ENCODE measurements around the gene YWHAH. TPM values are rescaled to one million over a fixed set of nuclear protein-coding genes. Genes with fewer than 3 reads are reported as not detected.

Gene YWHAH
- total and polyA plus RNA-seq, 9 of the 15 experiments (the other 6 are each of a cell fraction or from before 2014, with no cell fraction given): 32.0 to 177 (median 114) TPM

- TF ChIP-seq CTCFL (IDR thresholded peaks at IDR 0.05; ENCODE audit: borderline replicate concordance, insufficient read depth, low read depth, low read length, poor library complexity, severe bottlenecking) (no peak), MCM2 (IDR thresholded peaks at IDR 0.05; ENCODE audit: low read depth) (no peak), ARID2 (IDR thresholded peaks at IDR 0.05) (no peak)
Measured at GRCh38 chr22:31917227-31917921, 27.0 kb upstream of the YWHAH start (continued).

GRCh38 chr22:31919730-31920129 lies 24.6 kb upstream of the YWHAH start:
- ChIA-PET POLR2A (interaction anchor here (0.6 to 1.0 kb wide), 4 partner anchors 10 to 325 kb away, joined by 3 to 4 read pairs (median 4); no protein-coding TSS in a partner anchor), CTCF (ENCODE audit: low intra/inter-chr PET ratio) (no interaction called here)
- FAIRE-seq: no peak
- TF ChIP-seq ZBTB33 (CRISPR knock-in tag; IDR thresholded peaks at IDR 0.05) (no peak), POLR2B (IDR thresholded peaks at IDR 0.05; ENCODE audit: low read depth, partially characterized antibody) (no peak), ARHGAP35 (IDR thresholded peaks at IDR 0.05; ENCODE audit: partially characterized antibody) (no peak), SRSF1 (IDR thresholded peaks at IDR 0.05; ENCODE audit: low read depth, low read length) (no peak), MTA3 (IDR thresholded peaks at IDR 0.05; ENCODE audit: borderline replicate concordance) (no peak), OTX1 (CRISPR knock-in tag; IDR thresholded peaks at IDR 0.05) (no peak), ZNF311 (CRISPR knock-in tag; IDR thresholded peaks at IDR 0.05) (no peak), ELK3 (CRISPR knock-in tag; IDR thresholded peaks at IDR 0.05) (no peak), SIX5 (IDR thresholded peaks at IDR 0.05; ENCODE audit: borderline replicate concordance in 1 of 2, insufficient read depth in 1 of 2, low read depth in 1 of 2, low read length in 2 of 2) (no peak), POLR2A (conservative IDR thresholded peaks at IDR 0.05) (no peak), TGIF2 (CRISPR knock-in tag; IDR thresholded peaks at IDR 0.05) (no peak)

More at GRCh38 chr22:31919730-31920129, 24.6 kb upstream of the YWHAH start:
- DNase-seq (ENCODE audit: extremely low read depth in 1 of 4, low spot score in 3 of 4): no peak
- no peaks in the 10 kb centered on the region for H3K79me2 ChIP-seq (ENCODE audit: control insufficient read depth, insufficient read depth, low read length)
- no peaks in the 10 kb centered on the region for H3K27me3 ChIP-seq (ENCODE audit: control insufficient read depth in 2 of 2, insufficient read depth in 2 of 2, low read length in 2 of 2)
- intact Hi-C loops (cut with micrococcal nuclease) (no loop called here), in situ Hi-C loops (cut with MboI) (no loop called here)
- H3K36me3 ChIP-seq (ENCODE audit: control insufficient read depth, insufficient read depth, low read length): no peaks in the 10 kb centered on the region; the same call in 2 of the 3 replicates
- ATAC-seq: no peak
- no peak overlapping the region for H3K4me2 ChIP-seq (ENCODE audit: insufficient read depth, low read length)
- peaks cover 5 to 8% of the 10 kb centered on the region in 2 experiments; a peak in 4 of 5 replicates for H3K4me1 ChIP-seq (replicated peaks in 1 of 2; ENCODE audit: control insufficient read depth in 2 of 2, insufficient read depth in 2 of 2, low read length in 2 of 2)
- WGBS (ENCODE audit: insufficient coverage, low coverage, missing lambda C conversion rate): 32% methylated on average over 3 of the region's 3 CpGs
- peaks cover 4% of the 10 kb centered on the region for H3K9me1 ChIP-seq (ENCODE audit: control insufficient read depth, insufficient read depth, low read length)
- no peaks in the 10 kb centered on the region for H3K9me3 ChIP-seq (replicated peaks; ENCODE audit: control insufficient read depth, insufficient read depth, low read depth, low read length)
- H3K4me3 ChIP-seq: no peak overlapping the region
- BruUV-seq (replicated peaks): no TSS peak
- H2AFZ ChIP-seq (ENCODE audit: low read depth, low read length): no peak overlapping the region
- no peak overlapping the region for H3K27ac ChIP-seq (ENCODE audit: extremely low read depth, low read depth, low read length)
- H3K9ac ChIP-seq (ENCODE audit: insufficient read depth in 1 of 2, low read depth in 2 of 2, low read length in 2 of 2): no peak overlapping the region
- H4K20me1 ChIP-seq (replicated peaks; ENCODE audit: control insufficient read depth, insufficient read depth, low read length): no peaks in the 10 kb centered on the region
